ENCODE data around the gene PIP5K1B.

DNA sequence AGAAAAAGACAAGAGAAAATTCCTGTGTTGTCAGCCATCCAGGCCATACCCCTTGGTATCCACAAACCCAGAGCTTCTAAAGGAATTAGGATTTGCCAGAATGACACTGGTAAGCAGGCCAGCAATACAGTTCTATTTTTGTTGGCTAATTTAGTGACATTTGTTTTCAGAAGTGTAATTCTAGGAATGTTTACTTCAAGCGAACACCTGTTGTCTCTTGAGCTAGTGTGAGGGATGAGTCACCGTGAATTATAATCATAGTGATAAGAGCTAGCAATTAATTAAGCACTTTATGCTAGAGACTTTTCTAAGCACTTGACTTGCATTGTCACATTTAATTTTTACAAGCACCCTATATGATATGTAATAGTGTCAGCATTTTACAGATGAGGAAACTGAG lies 209.7 kb downstream of the PIP5K1B start:
- TF ChIP-seq EP300 (IDR thresholded peaks at IDR 0.05; ENCODE audit: borderline replicate concordance), result no peak
- TF ChIP-seq TAF1 (IDR thresholded peaks at IDR 0.05; ENCODE audit: low read depth), result no peak
- TF ChIP-seq CEBPB (IDR thresholded peaks at IDR 0.05), result no peak
- no peak for TF ChIP-seq REST (IDR thresholded peaks at IDR 0.05; ENCODE audit: low read depth)
- TF ChIP-seq NFIC (IDR thresholded peaks at IDR 0.05), result no peak
- no peak for TF ChIP-seq RAD21 (IDR thresholded peaks at IDR 0.05; ENCODE audit: low read depth)
- TF ChIP-seq, protein P1, sequence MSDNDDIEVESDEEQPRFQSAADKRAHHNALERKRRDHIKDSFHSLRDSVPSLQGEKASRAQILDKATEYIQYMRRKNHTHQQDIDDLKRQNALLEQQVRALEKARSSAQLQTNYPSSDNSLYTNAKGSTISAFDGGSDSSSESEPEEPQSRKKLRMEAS (IDR thresholded peaks at IDR 0.05), result no peak
- TF ChIP-seq YY1 (IDR thresholded peaks at IDR 0.05; ENCODE audit: low read depth), result no peak
- TF ChIP-seq, protein P2, sequence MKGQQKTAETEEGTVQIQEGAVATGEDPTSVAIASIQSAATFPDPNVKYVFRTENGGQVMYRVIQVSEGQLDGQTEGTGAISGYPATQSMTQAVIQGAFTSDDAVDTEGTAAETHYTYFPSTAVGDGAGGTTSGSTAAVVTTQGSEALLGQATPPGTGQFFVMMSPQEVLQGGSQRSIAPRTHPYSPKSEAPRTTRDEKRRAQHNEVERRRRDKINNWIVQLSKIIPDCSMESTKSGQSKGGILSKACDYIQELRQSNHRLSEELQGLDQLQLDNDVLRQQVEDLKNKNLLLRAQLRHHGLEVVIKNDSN (IDR thresholded peaks at IDR 0.05), result no peak
